MM.1S (cell line): Measurements from ENCODE around the gene NELFA.

Source experiments
- CTCF ChIP-seq: fragments of 300-600 bp; sonication (generic); IDR thresholded peaks from 2 replicates; pipeline ENCODE4 v1.5.1; 2016; ENCODE audit warnings: antibody characterized with exemption, low read length, mixed read lengths
- EZH2 ChIP-seq: fragments of 300-600 bp; sonication (generic); optimal IDR thresholded peaks from 2 replicates; pipeline ENCODE3; 2017; ENCODE audit warnings: low read depth, mild to moderate bottlenecking, antibody characterized with exemption, low read length, mixed read lengths
- EZH2phosphoT487 ChIP-seq: fragments of 300-600 bp; sonication (generic); IDR thresholded peaks from 2 replicates; pipeline ENCODE4 v1.6.1; 2018; ENCODE audit warnings: antibody characterized with exemption, low read length

GRCh38 chr4:2044542-2045517 lies 36.1 kb upstream of the NELFA start:
- TF ChIP-seq CTCF (no peak), EZH2 (no peak), EZH2phosphoT487 (no peak)
